Prostate gland (tissue), 2 donors: ENCODE data around the gene IRF6. TPM values are rescaled to one million over a fixed set of nuclear protein-coding genes. Genes with fewer than 3 reads are reported as not detected.

Experiments used
- DNase-seq: peaks from one replicate; pipeline ENCODE4 v3.0.0-alpha.2; 2019; ENCODE audit warnings: low spot score
- H3K27ac ChIP-seq, 2 donors: fragments of 200-600 bp; sonication (generic); 2 replicates each; pipeline ENCODE4 v1.5.1; 2017 to 2019
- H3K27me3 ChIP-seq: fragments of 200-600 bp; sonication (generic); replicated peaks from 2 replicates; pipeline ENCODE4 v1.5.1; 2019; ENCODE audit not compliant: insufficient read depth
- H3K36me3 ChIP-seq, 2 donors: fragments of 200-600 bp; sonication (generic); 1 replicate in 1 of 2; 2 replicates in 1 of 2; pipeline versions ENCODE4 v1.5.1 to v1.8.1; 2017 to 2019
- H3K4me1 ChIP-seq: fragments of 200-600 bp; sonication (generic); replicated peaks from 2 replicates; pipeline ENCODE4 v1.5.1; 2019
- H3K4me3 ChIP-seq, 2 donors: fragments of 200-600 bp; sonication (generic); 2 replicates each; pipeline ENCODE4 v1.5.1; 2017 to 2019
- H3K9me3 ChIP-seq: fragments of 200-600 bp; sonication (generic); 2 replicates; pipeline ENCODE4 v1.5.1; 2017
- POLR2A ChIP-seq: fragments of 450-650 bp; IDR thresholded peaks from one replicate; pipeline ENCODE4 v1.6.1; 2016; ENCODE audit warnings: antibody characterized with exemption, mild to moderate bottlenecking
- POLR2AphosphoS5 ChIP-seq: sonication (generic); formaldehyde crosslinking; IDR thresholded peaks from one replicate; pipeline ENCODE4 v1.6.1; 2017; ENCODE audit warnings: antibody characterized with exemption
- WGBS: methylation state at CpG from one replicate; pipeline ENCODE4 v1.1.5; 2018; 5-methylcytosine and 5-hydroxymethylcytosine counted together
- intact Hi-C: fragments of 100-400 bp; cut with DNase I; formaldehyde crosslinking; loops from one replicate; pipeline ENCODE4 v1.14.2; 2022
- total RNA-seq, 2 donors: library from RNA; depleted of rRNA; stranded (reverse); fragments of >200 nt; gene quantifications; one replicate each; pipeline ENCODE4 v1.1.0, GENCODE V29; 2016
- TF ChIP-seq, protein P1 (sequence below), 4 experiments: fragments of 200-600 bp in 2 of 4; fragments of 450-650 bp in 2 of 4; sonication (generic) in 2 of 4; IDR thresholded peaks; 1 replicate in 3 of 4; 2 replicates in 1 of 4; pipeline ENCODE4 v1.5.1; 2016 to 2019; ENCODE audit warnings: antibody characterized with exemption in 4 of 4, mild to moderate bottlenecking in 2 of 4, moderate library complexity in 2 of 4

The IRF6 gene
- total RNA-seq, 2 donors from 2014 or later, result 59.8 to 118 TPM

DNA sequence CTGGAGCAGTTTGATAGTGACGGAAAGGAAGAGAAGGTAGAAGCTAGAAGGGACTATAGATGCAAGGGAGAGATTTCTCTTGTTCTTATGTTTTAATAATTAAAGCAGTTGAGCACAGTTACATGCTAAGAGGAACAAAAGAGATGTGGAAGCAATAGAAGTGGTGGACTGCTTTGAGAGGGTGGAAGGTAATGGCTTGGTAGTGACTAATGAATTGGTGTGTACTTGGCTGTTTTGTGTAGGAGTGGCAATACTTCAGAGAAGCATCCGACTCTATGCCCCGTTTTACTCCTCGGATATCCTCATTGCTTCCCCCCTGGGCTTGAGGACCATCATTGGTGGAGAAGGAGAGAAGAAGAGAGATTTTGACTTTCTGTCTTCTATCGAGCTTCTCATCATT lies 34.7 kb upstream of the IRF6 start:
- no peak overlapping the region for H3K4me3 ChIP-seq
- intact Hi-C loops, result no loop called here
- no peak for DNase-seq
- no peaks in the 10 kb centered on the region for H3K4me1 ChIP-seq
- H3K9me3 ChIP-seq, result no peaks in the 10 kb centered on the region
- no peak for TF ChIP-seq POLR2A
- TF ChIP-seq, protein P1, sequence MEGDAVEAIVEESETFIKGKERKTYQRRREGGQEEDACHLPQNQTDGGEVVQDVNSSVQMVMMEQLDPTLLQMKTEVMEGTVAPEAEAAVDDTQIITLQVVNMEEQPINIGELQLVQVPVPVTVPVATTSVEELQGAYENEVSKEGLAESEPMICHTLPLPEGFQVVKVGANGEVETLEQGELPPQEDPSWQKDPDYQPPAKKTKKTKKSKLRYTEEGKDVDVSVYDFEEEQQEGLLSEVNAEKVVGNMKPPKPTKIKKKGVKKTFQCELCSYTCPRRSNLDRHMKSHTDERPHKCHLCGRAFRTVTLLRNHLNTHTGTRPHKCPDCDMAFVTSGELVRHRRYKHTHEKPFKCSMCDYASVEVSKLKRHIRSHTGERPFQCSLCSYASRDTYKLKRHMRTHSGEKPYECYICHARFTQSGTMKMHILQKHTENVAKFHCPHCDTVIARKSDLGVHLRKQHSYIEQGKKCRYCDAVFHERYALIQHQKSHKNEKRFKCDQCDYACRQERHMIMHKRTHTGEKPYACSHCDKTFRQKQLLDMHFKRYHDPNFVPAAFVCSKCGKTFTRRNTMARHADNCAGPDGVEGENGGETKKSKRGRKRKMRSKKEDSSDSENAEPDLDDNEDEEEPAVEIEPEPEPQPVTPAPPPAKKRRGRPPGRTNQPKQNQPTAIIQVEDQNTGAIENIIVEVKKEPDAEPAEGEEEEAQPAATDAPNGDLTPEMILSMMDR (IDR thresholded peaks at IDR 0.05), result no peak
- TF ChIP-seq POLR2AphosphoS5, result no peak
- H3K27ac ChIP-seq, result no peak overlapping the region
- H3K27me3 ChIP-seq, result no peaks in the 10 kb centered on the region
- WGBS, result 87% methylated on average over 5 of the region's 5 CpGs
- H3K36me3 ChIP-seq, result peaks cover 10 to 25% of the 10 kb centered on the region in 2 donors

DNA sequence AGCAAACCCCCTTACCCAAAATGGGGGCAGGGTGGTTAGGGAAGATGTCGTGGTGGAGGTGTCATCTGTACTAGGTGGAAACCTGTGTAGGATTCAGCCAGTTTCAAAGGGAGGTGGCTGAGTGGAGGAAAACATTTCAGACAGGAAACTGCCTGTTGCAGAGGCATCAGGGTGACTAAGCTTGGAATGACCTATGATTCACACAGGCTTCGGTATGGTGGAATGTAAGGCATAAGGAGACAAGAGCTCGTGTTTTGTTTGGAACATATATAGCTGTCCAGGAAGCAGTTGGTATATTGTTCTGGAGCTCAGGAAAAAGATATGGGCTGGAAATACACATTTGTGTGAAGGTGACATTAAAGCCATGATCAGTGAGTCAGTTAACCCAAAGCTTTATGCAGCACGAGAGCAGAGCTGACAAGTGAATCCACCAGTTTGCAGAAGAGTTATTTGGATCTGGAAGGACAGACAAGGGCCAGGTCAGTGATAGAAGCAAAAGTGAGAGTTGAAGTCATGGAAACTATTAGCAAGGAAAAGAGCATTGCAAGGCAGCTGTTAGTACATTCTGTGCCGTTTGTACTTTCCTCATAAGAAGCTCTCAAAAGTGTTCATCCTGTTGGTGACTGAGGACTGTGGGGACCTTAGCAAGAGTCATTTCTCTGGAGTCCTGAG lies 34.1 kb upstream of the IRF6 start:
- WGBS, result 63% methylated on average over 5 of the region's 5 CpGs
- Histone ChIP-seq H3K4me3 (no peak overlapping the region), H3K27me3 (no peaks in the 10 kb centered on the region), H3K36me3 (peaks cover 8 to 25% of the 10 kb centered on the region in 2 donors), H3K4me1 (no peaks in the 10 kb centered on the region), H3K27ac (no peak overlapping the region), H3K9me3 (no peaks in the 10 kb centered on the region)
- TF ChIP-seq, protein P1 (IDR thresholded peaks at IDR 0.05), result no peak
- TF ChIP-seq POLR2AphosphoS5, result no peak
- intact Hi-C loops, result no loop called here
- no peak for DNase-seq

DNA sequence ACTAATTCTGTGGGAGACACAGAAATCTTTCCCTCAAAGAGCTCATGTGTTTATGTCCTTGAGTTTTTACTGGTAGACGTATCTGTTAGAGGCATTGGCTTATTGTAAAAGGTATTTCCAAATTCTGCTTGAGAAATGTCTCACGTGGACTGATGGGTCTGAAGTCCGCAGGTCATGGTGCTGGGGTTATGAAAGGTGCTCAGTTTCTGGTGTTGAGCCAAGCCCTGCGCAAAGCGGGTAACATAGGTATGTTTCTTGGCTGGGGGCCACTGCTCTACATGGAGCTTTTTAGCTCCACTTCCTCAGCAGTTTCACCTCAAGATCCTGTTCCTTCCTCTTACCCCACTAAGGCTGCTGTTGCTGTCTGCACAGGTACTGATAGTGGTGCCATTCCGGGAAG lies 32.6 kb upstream of the IRF6 start:
- no peak for DNase-seq
- intact Hi-C loops, result no loop called here
- Histone ChIP-seq H3K9me3 (no peaks in the 10 kb centered on the region), H3K27me3 (no peaks in the 10 kb centered on the region), H3K4me3 (no peak overlapping the region), H3K4me1 (no peaks in the 10 kb centered on the region), H3K36me3 (peaks cover 4 to 25% of the 10 kb centered on the region in 2 donors), H3K27ac (no peak overlapping the region)
- no peak for TF ChIP-seq POLR2A
- TF ChIP-seq, protein P1 (IDR thresholded peaks at IDR 0.05), result no peak
- no peak for TF ChIP-seq POLR2AphosphoS5
- 89% methylated on average over 6 of the region's 6 CpGs for WGBS

DNA sequence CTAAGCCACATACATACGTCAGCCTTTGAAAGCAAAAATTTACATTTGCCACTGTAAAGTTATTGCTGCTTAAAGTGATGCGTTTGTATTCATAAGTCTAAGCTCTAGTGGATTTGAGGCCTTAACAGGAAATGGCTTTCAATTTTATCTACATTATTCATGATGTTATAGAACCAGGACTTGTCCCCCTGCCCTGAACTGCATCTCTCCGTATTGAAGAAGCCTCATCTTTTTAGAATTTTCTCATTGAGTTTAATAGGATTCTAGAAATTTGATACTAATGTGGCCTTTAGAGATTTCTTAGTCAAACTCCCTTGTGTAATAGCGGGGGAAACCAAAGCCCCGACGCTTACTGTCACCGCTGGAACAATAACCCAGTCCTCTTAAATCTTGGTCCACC lies 31.7 kb upstream of the IRF6 start:
- TF ChIP-seq POLR2A (no peak), POLR2AphosphoS5 (no peak)
- TF ChIP-seq, protein P1 (IDR thresholded peaks at IDR 0.05), result no peak
- Histone ChIP-seq H3K4me1 (no peaks in the 10 kb centered on the region), H3K9me3 (no peaks in the 10 kb centered on the region), H3K27me3 (no peaks in the 10 kb centered on the region), H3K36me3 (peaks cover 0 to 25% of the 10 kb centered on the region in 2 donors), H3K27ac (no peak overlapping the region), H3K4me3 (no peak overlapping the region)
- DNase-seq, result no peak
- intact Hi-C loops, result no loop called here
- 90% methylated on average over 7 of the region's 7 CpGs for WGBS

DNA sequence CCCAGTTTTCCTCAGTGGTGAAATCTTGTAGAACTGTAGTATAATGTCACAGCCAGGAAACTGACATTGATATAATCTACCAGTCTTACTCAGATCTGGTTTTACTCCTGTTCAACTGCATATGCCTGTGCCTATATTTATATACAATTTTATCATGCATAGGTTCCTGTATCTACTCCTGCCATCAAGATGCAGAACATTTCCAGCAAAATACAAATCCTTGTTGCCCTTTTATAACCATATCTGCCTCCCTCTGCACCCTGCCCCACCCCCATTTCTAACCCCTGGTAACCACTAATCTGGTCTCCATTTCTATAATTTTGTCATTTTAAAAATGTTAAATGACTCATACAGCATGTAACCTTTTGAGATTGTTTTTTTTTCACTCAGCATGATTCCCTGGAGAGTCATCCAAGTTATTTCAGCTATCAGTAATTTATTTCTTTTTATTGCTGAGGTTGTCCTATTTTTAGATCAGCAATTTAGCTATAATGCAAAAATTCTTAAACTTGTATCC lies 29.9 kb upstream of the IRF6 start:
- Histone ChIP-seq H3K9me3 (no peaks in the 10 kb centered on the region), H3K36me3 (peaks cover 0 to 19% of the 10 kb centered on the region in 2 donors), H3K27me3 (no peaks in the 10 kb centered on the region), H3K4me3 (no peak overlapping the region), H3K27ac (no peak overlapping the region), H3K4me1 (no peaks in the 10 kb centered on the region)
- no peak for DNase-seq
- TF ChIP-seq POLR2AphosphoS5 (no peak), POLR2A (no peak)
- TF ChIP-seq, protein P1 (IDR thresholded peaks at IDR 0.05), result no peak
- intact Hi-C loops, result no loop called here
